Kidney (tissue), 14 donors: ENCODE results near the gene SNAP29. TPM values are rescaled to one million over a fixed set of nuclear protein-coding genes. Genes with fewer than 3 reads are reported as not detected.
"Not testable (repeated sequence)": the region's sequence is repeated elsewhere in the genome, so short reads cannot be mapped to it uniquely, and the experiment has no call there.

Source experiments
- DNase-seq, 5 donors: peaks; one replicate each; pipeline ENCODE4 v3.0.0-alpha.2; 2013 to 2020
- FAIRE-seq: peaks from 2 replicates; lab custom pipeline; 2012; peaks lifted over from hg19 to GRCh38; lab: Jason Lieb, UNC
- H3K27ac ChIP-seq, 2 donors: one replicate each; pipeline ENCODE4 v1.7.0; 2013; ENCODE audit warnings: low read depth in 2 of 2, low read length in 2 of 2, inconsistent platforms in 1 of 2
- H3K27me3 ChIP-seq: one replicate; pipeline ENCODE4 v1.7.1; 2013; ENCODE audit warnings: low read length, inconsistent platforms; ENCODE audit not compliant: control insufficient read depth, insufficient read depth
- H3K36me3 ChIP-seq, 3 donors: one replicate each; pipeline versions ENCODE4 v1.7.0 to v1.7.1; 2013; ENCODE audit warnings: low read length in 3 of 3, control low read depth in 1 of 3, inconsistent platforms in 1 of 3; ENCODE audit not compliant: insufficient read depth in 3 of 3, control insufficient read depth in 2 of 3
- H3K4me1 ChIP-seq, 3 donors: one replicate each; pipeline versions ENCODE4 v1.7.0 to v1.7.1; 2013; ENCODE audit warnings: low read length in 3 of 3, inconsistent platforms in 1 of 3, low read depth in 1 of 3; ENCODE audit not compliant: control insufficient read depth in 2 of 3, insufficient read depth in 2 of 3
- H3K4me3 ChIP-seq, 3 donors: one replicate each; pipeline versions ENCODE4 v1.7.0 to v1.8.1; 2013; ENCODE audit warnings: low read length in 3 of 3, control low read depth in 1 of 3, inconsistent platforms in 1 of 3
- H3K9ac ChIP-seq, 3 donors: one replicate each; pipeline versions ENCODE4 v1.7.0 to v1.7.1; 2013; ENCODE audit warnings: low read length in 3 of 3, control low read depth in 1 of 3, inconsistent platforms in 1 of 3
- H3K9me3 ChIP-seq, 3 donors: one replicate each; pipeline versions ENCODE4 v1.7.0 to v1.7.1; 2013; ENCODE audit warnings: low read length in 3 of 3, control low read depth in 1 of 3, inconsistent platforms in 1 of 3; ENCODE audit not compliant: control insufficient read depth in 2 of 3, insufficient read depth in 1 of 3
- intact Hi-C: fragments of 100-400 bp; cut with DNase I; formaldehyde crosslinking; loops from one replicate; pipeline ENCODE4 v1.11.1; 2022
- polyA plus RNA-seq: library from polyadenylated mRNA; stranded (reverse); fragments of 350-450 nt; fragmentation: Illumina TruSeq; extraction: RNeasy Lipid Tissue Mini Kit (QIAGEN cat#74804); gene quantifications from one replicate; pipeline ENCODE4 v1.2.3, GENCODE V29; 2014; ENCODE audit warnings: low read depth, low replicate concordance; ENCODE audit not compliant: insufficient read depth
- total RNA-seq: library from RNA; stranded (reverse); fragmentation: NEBNext Ultra II Directional; extraction: Animal tissue kit (Norgen Biotek cat#: 25700); gene quantifications from one replicate; pipeline ENCODE4 v1.2.1, GENCODE V29; 2021
- TF ChIP-seq, protein P1 (sequence below): IDR thresholded peaks from 3 replicates; pipeline ENCODE4 v1.5.1; 2012; ENCODE audit warnings: mild to moderate bottlenecking, moderate library complexity, borderline replicate concordance; ENCODE audit not compliant: insufficient read depth; ENCODE audit errors: extremely low read depth
- donor health status: control.
- donor health status: control.
- donor health status: control.
- donor health status: control.
- donor health status: control.
- donor health status: DM: yes; HTN: yes; CAD: no.
- donor health status: Normal renal cell carcinoma (clear cell type).

SNAP29 gene
- total and polyA plus RNA-seq, 2 donors from 2014 or later, result 25.4 to 26.8 TPM

DNA sequence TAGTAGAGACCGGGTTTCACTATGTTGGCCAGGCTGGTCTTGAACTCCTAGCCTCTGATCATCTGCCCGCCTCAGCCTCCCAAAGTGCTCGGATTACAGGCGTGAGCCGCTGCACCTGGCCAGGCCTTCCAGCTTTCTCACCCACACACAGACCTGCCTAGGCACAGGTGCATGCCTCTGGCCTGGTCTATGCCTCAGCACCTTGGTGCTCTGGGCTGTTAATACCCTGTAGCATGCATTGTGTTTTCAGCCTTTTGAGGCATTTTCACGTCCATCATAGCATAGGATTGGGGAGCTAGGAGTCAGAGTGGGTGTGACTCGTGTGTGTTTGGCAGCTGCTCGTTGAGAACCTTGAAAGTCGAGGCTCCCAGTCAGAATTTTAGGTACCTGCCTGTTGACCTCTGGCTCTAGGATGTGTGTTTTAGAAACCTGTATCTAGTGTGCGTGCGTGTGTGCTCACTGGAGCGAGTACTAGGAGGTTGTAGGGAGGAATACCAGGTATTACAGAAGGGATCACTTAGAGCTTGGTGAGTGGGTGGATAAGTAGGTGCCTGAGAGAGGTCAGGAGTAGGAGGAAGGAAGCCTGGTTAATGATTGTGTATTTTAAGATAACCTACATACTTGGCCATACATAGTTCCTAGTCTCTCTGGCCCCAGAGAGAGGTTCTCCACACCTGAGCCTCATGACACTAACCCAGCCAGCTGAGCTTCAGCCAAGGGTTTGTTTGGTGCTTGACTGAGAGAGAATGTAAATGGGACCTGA is 78.4 kb downstream of the SNAP29 start:
- Histone ChIP-seq H3K27ac (no peak overlapping the region), H3K4me3 (no peak overlapping the region), H3K4me1 (peaks cover 0 to 18% (median 18%) of the 10 kb centered on the region in 3 donors), H3K36me3 (peaks cover 5 to 8% (median 7%) of the 10 kb centered on the region in 3 donors), H3K27me3 (no peaks in the 10 kb centered on the region), H3K9ac (no peak overlapping the region), H3K9me3 (no peaks in the 10 kb centered on the region)
- intact Hi-C loops, result no loop called here
- TF ChIP-seq, protein P1, sequence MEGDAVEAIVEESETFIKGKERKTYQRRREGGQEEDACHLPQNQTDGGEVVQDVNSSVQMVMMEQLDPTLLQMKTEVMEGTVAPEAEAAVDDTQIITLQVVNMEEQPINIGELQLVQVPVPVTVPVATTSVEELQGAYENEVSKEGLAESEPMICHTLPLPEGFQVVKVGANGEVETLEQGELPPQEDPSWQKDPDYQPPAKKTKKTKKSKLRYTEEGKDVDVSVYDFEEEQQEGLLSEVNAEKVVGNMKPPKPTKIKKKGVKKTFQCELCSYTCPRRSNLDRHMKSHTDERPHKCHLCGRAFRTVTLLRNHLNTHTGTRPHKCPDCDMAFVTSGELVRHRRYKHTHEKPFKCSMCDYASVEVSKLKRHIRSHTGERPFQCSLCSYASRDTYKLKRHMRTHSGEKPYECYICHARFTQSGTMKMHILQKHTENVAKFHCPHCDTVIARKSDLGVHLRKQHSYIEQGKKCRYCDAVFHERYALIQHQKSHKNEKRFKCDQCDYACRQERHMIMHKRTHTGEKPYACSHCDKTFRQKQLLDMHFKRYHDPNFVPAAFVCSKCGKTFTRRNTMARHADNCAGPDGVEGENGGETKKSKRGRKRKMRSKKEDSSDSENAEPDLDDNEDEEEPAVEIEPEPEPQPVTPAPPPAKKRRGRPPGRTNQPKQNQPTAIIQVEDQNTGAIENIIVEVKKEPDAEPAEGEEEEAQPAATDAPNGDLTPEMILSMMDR, result no peak
- DNase-seq (no peak), FAIRE-seq (no peak)

DNA sequence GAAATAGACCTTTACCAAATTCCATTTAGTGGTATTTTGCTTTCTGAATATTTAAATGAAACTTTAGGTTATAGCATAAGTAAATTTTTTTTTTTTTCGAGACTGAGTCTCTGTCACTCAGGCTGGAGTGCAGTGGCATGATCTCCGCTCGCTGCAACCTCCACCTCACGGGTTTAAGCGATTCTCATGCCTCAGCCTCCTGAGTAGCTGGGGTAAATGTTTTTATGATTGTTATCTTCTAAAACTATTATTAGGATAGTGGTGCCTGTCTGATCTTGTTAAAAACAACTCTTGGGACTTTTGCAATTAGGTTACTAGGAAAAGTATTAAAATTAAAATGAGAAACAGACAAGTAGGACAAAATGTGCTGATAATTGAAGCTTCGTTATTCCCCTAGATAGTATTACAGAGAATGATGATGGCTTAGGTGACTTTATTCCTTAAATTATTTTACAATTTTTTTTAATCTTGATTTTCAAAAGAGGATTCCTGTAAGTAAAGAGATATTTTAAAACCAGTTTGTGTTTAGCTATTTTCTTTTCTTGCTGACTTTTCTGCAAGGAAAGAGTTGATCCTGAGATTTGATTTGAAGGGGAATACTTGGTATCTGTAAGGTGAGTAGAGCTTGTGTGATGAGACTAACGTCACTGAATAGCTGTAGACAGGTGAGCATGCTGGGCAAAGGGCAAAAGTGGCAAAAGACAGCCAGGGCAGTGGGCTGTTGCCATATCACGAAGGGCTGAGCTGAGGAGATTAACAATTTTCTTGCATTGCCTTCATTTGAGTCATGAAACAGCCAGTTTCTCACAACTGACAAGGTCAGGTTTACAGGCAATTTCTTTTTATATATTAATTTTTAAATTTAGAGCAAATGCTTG is 79.2 kb downstream of the SNAP29 start:
- FAIRE-seq, result no peak
- intact Hi-C loops, result no loop called here
- H3K36me3 ChIP-seq, result peaks cover 5 to 8% (median 7%) of the 10 kb centered on the region in 3 donors
- no peak overlapping the region for H3K27ac ChIP-seq
- H3K9ac ChIP-seq, result no peak overlapping the region
- H3K4me1 ChIP-seq, result peaks cover 0 to 18% (median 18%) of the 10 kb centered on the region in 3 donors
- no peaks in the 10 kb centered on the region for H3K27me3 ChIP-seq
- TF ChIP-seq, protein P1, result no peak
- DNase-seq, result no peak
- H3K4me3 ChIP-seq, result no peak overlapping the region
- H3K9me3 ChIP-seq, result no peaks in the 10 kb centered on the region

DNA sequence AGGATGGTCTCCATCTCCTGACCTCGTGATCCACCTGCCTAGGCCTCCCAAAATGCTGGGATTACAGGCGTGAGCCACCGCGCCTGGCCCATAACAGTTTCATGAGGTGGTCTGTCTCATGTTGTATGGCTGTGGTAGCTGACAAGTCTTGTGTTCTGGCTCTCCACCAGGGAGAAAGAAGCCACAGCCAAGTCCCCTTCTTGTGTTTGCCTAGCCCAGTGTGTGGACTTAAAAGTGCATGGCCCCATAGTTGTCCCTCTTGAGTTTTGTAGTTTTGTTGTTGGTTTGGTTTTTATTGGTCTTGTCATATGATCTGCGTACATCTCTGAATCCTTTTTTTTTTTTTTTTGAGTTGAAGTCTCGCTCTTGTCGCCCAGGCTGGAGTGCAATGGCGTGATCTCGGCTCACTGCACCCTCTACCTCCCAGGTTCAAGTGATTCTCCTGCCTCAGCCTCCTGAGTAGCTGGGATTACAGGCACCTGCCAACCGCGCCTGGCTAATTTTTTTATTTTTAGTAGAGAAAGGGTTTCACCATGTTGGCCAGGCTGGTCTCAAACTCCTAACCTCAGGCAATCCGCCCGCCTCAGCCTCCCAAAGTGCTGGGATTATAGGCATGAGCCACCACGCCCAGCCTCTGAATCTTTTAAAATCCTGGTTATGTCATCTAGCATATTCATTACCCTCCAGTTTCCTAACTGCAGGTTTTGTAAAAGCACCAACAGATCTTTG is 80.8 kb downstream of the SNAP29 start:
- DNase-seq, result not testable (repeated sequence)

More for the DNA sequence above, 80.8 kb downstream of the SNAP29 start:
- H3K27me3 ChIP-seq, intact Hi-C loops, FAIRE-seq, H3K27ac ChIP-seq, H3K9ac ChIP-seq, H3K36me3 ChIP-seq, H3K9me3 ChIP-seq, H3K4me3 ChIP-seq: not testable (repeated sequence)
- H3K4me1 ChIP-seq, result peaks cover 0 to 18% (median 18%) of the 10 kb centered on the region in 3 donors
